GM12878 (cell line): Measurements from ENCODE around the gene CSK. TPM values are rescaled to one million over a fixed set of nuclear protein-coding genes. Genes with fewer than 3 reads are reported as not detected.

Source experiments
- BHLHE40 ChIP-seq, 2 experiments: fragments of 450-650 bp in 1 of 2; IDR thresholded peaks; 2 replicates each; pipeline ENCODE4 v1.6.1; 2011 to 2017; ENCODE audit warnings: low read depth in 2 of 2, borderline replicate concordance in 1 of 2, improper control_type of control experiment in 1 of 2, low read length in 1 of 2, mild to moderate bottlenecking in 1 of 2
- EGR1 ChIP-seq, 2 experiments: IDR thresholded peaks; 1 replicate in 1 of 2; 2 replicates in 1 of 2; pipeline ENCODE4 v1.6.1; 2011 to 2012; ENCODE audit warnings: low read depth in 2 of 2, low read length in 2 of 2, borderline replicate concordance in 1 of 2, mild to moderate bottlenecking in 1 of 2, moderate library complexity in 1 of 2
- EP300 ChIP-seq, 2 experiments: fragments of 150-350 bp in 1 of 2; IDR thresholded peaks; 2 replicates each; pipeline ENCODE4 v1.6.1; 2011 to 2012; ENCODE audit warnings: low read depth in 2 of 2, low read length in 2 of 2, borderline replicate concordance in 1 of 2, improper control_type of control experiment in 1 of 2, inconsistent platforms in 1 of 2; ENCODE audit not compliant: control insufficient read depth in 1 of 2
- EZH2 ChIP-seq: IDR thresholded peaks from 2 replicates; pipeline ENCODE4 v1.6.1; 2012; ENCODE audit warnings: low read depth, mild to moderate bottlenecking, control low read depth, inconsistent platforms, low read length, borderline replicate concordance; ENCODE audit not compliant: control insufficient read depth
- FOXK2 ChIP-seq: fragments of 450-650 bp; IDR thresholded peaks from 2 replicates; pipeline ENCODE4 v1.6.1; 2017; ENCODE audit warnings: mild to moderate bottlenecking, moderate library complexity
- GABPA ChIP-seq: IDR thresholded peaks from 2 replicates; pipeline ENCODE4 v1.6.1; 2014; ENCODE audit warnings: antibody characterized with exemption, low read depth, mild to moderate bottlenecking, inconsistent platforms
- HDGF ChIP-seq: fragments of 450-650 bp; IDR thresholded peaks from 2 replicates; pipeline ENCODE4 v1.6.1; 2016; ENCODE audit warnings: antibody characterized with exemption
- IRF5 ChIP-seq: fragments of 450-650 bp; IDR thresholded peaks from 2 replicates; pipeline ENCODE4 v1.6.1; 2017; ENCODE audit warnings: borderline replicate concordance
- JUNB ChIP-seq: IDR thresholded peaks from 2 replicates; pipeline ENCODE4 v1.6.1; 2016; ENCODE audit warnings: antibody characterized with exemption, mild to moderate bottlenecking
- KLF5 ChIP-seq: fragments of 450-650 bp; IDR thresholded peaks from 2 replicates; pipeline ENCODE4 v1.6.1; 2014; ENCODE audit warnings: mild to moderate bottlenecking; ENCODE audit not compliant: partially characterized antibody
- MEF2A ChIP-seq: IDR thresholded peaks from 2 replicates; pipeline ENCODE4 v1.6.1; 2011; ENCODE audit warnings: low read depth, mild to moderate bottlenecking, low read length, moderate library complexity; ENCODE audit not compliant: insufficient read depth
- MTA2 ChIP-seq: fragments of 450-650 bp; IDR thresholded peaks from 2 replicates; pipeline ENCODE4 v1.6.1; 2016; ENCODE audit warnings: low read depth, mild to moderate bottlenecking, moderate library complexity
- NBN ChIP-seq: fragments of 450-650 bp; IDR thresholded peaks from 2 replicates; pipeline ENCODE4 v1.6.1; 2016
- NFXL1 ChIP-seq: fragments of 450-650 bp; IDR thresholded peaks from 2 replicates; pipeline ENCODE4 v1.6.1; 2017; ENCODE audit warnings: antibody characterized with exemption, mild to moderate bottlenecking, borderline replicate concordance
- RUNX3 ChIP-seq: IDR thresholded peaks from 2 replicates; pipeline ENCODE4 v1.6.1; 2012; ENCODE audit warnings: low read length, inconsistent platforms
- SP1 ChIP-seq: IDR thresholded peaks from one replicate; pipeline ENCODE4 v1.6.1; 2011; ENCODE audit warnings: low read depth, low read length
- TBL1XR1 ChIP-seq: IDR thresholded peaks from 2 replicates; pipeline ENCODE4 v1.6.1; 2012; ENCODE audit warnings: low read depth, low read length, improper control_type of control experiment
- USF2 ChIP-seq: IDR thresholded peaks from 2 replicates; pipeline ENCODE4 v1.6.1; 2011; ENCODE audit warnings: low read depth, low read length, improper control_type of control experiment, borderline replicate concordance
- YY1 ChIP-seq: IDR thresholded peaks from 2 replicates; pipeline ENCODE4 v1.6.1; 2011; ENCODE audit warnings: low read depth, mild to moderate bottlenecking, low read length
- ZNF592 ChIP-seq: fragments of 450-650 bp; IDR thresholded peaks from 2 replicates; pipeline ENCODE4 v1.6.1; 2017; ENCODE audit warnings: mild to moderate bottlenecking, moderate library complexity
- ZSCAN29 ChIP-seq: fragments of 450-650 bp; IDR thresholded peaks from 2 replicates; pipeline ENCODE4 v1.6.1; 2017; ENCODE audit warnings: mild to moderate bottlenecking, moderate library complexity
- polyA plus RNA-seq, 11 experiments: library from polyadenylated mRNA; depleted of rRNA in 4 of 11; unstranded in 6 of 11; stranded (reverse) in 5 of 11; fragments of >200 nt; fragmentation: Nextera tagmentation in 4 of 11; fragmentation: Illumina TruSeq in 1 of 11; extraction: Ambion mirVana in 4 of 11; extraction: Trizol in 1 of 11; gene quantifications; 1 replicate in 1 of 11; 2 replicates in 10 of 11; pipeline versions ENCODE4 v1.2.1 to v1.2.3, GENCODE V29; 2011 to 2016; ENCODE audit warnings: inconsistent platforms in 2 of 11, missing spikeins in 2 of 11, low read depth in 1 of 11
- total RNA-seq, 4 experiments: library from RNA; depleted of rRNA in 3 of 4; stranded (reverse); fragments of >200 nt in 3 of 4; fragmentation: Illumina TruSeq in 1 of 4; extraction: Trizol in 1 of 4; gene quantifications; 2 replicates each; pipeline versions ENCODE4 v1.2.1 to v1.2.3, GENCODE V29; 2013 to 2021
- TF ChIP-seq, protein P1 (sequence below): fragments of 150-350 bp; IDR thresholded peaks from 2 replicates; pipeline ENCODE4 v1.6.1; 2014; ENCODE audit warnings: mild to moderate bottlenecking, low read depth, low read length

The CSK gene
- total and polyA plus RNA-seq, 10 of the 15 experiments (the other 5 are each of a cell fraction or from before 2014, with no cell fraction given), result 3.4 to 327 (median 75.8) TPM

- TF ChIP-seq MTA2 (peak; percentile 18), NFXL1 (0 out of 2 replicates have a peak, but pooled peaks have one; percentile 4), GABPA (no peak), IRF5 (no peak), RUNX3 (no peak), TBL1XR1 (no peak), JUNB (no peak), HDGF (no peak), USF2 (no peak), NBN (peak; percentile 55), FOXK2 (no peak), KLF5 (no peak), ZNF592 (no peak), YY1 (peak; percentile 38), BHLHE40 (IDR thresholded peaks at IDR 0.05; ENCODE audit: borderline replicate concordance in 1 of 2, low read depth in 2 of 2, low read length in 1 of 2) (peak; percentile 17 to 51; a peak in 2 of 4 replicates), MEF2A (peak; percentile 73), EZH2 (no peak), EGR1 (IDR thresholded peaks at IDR 0.05; ENCODE audit: borderline replicate concordance in 1 of 2, low read depth in 2 of 2, low read length in 2 of 2) (peak in 1 of 2 experiments; percentile 91; a peak in 2 of 3 replicates), EP300 (IDR thresholded peaks at IDR 0.05; ENCODE audit: borderline replicate concordance in 1 of 2, control insufficient read depth in 1 of 2, low read depth in 2 of 2, low read length in 2 of 2) (peak in 1 of 2 experiments; percentile 6; a peak in 1 of 4 replicates), SP1 (no peak), ZSCAN29 (0 out of 2 replicates have a peak, but pooled peaks have one; percentile 4)
- TF ChIP-seq, protein P1, sequence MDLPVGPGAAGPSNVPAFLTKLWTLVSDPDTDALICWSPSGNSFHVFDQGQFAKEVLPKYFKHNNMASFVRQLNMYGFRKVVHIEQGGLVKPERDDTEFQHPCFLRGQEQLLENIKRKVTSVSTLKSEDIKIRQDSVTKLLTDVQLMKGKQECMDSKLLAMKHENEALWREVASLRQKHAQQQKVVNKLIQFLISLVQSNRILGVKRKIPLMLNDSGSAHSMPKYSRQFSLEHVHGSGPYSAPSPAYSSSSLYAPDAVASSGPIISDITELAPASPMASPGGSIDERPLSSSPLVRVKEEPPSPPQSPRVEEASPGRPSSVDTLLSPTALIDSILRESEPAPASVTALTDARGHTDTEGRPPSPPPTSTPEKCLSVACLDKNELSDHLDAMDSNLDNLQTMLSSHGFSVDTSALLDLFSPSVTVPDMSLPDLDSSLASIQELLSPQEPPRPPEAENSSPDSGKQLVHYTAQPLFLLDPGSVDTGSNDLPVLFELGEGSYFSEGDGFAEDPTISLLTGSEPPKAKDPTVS, result no peak
Observed at GRCh38 chr15:74781431-74782258, at the start of gene CSK (continued).
